Activated B cell treated with CpG ODN at 0.5 μM for 24 hours (primary cell): ENCODE measurements around the gene ASMT. TPM values are rescaled to one million over a fixed set of nuclear protein-coding genes. Genes with fewer than 3 reads are reported as not detected.

Experiments used
- ATAC-seq: fragments of 200-7000 bp; cut with Tn5 transposase; one replicate; pipeline ENCODE4 v1.10.0; 2021; ENCODE audit warnings: low read depth, mild to moderate bottlenecking, moderate library complexity
- CTCF ChIA-PET: fragments of 350-600 bp; sonication (Branson Sonifier 250); formaldehyde crosslinking; loops from one replicate; lab custom pipeline; 2021; ENCODE audit warnings: antibody characterized with exemption; lab: Charles Lee
- POLR2A ChIA-PET: fragments of 350-600 bp; sonication (Branson Sonifier 250); formaldehyde crosslinking; loops from one replicate; lab custom pipeline; 2021; ENCODE audit warnings: antibody characterized with exemption; lab: Charles Lee
- DNase-seq: peaks from one replicate; pipeline ENCODE4 v3.0.0; 2022
- H3K27ac Mint-ChIP-seq: one replicate; pipeline ENCODE4 v1.8.0; 2020; ENCODE audit warnings: mixed read lengths
- H3K27me3 Mint-ChIP-seq: one replicate; pipeline ENCODE4 v1.8.0; 2021; ENCODE audit warnings: mixed read lengths
- H3K36me3 Mint-ChIP-seq: one replicate; pipeline ENCODE4 v1.8.0; 2021; ENCODE audit warnings: low read depth, mixed read lengths
- H3K4me1 Mint-ChIP-seq: one replicate; pipeline ENCODE4 v1.8.0; 2021; ENCODE audit warnings: mixed read lengths
- H3K4me3 Mint-ChIP-seq: one replicate; pipeline ENCODE4 v1.8.0; 2020; ENCODE audit warnings: mild to moderate bottlenecking, mixed read lengths
- H3K9me3 Mint-ChIP-seq: one replicate; pipeline ENCODE4 v1.8.0; 2020; ENCODE audit warnings: mixed read lengths
- CTCF ChIP-seq: fragments of 200-600 bp; IDR thresholded peaks from one replicate; pipeline ENCODE4 v1.8.0; 2022; ENCODE audit warnings: antibody characterized with exemption, mild to moderate bottlenecking
- intact Hi-C: fragments of 100-400 bp; cut with micrococcal nuclease; formaldehyde crosslinking; loops from one replicate; pipeline ENCODE4 v1.15.1; 2024
- total RNA-seq: library from RNA; stranded (reverse); gene quantifications from 2 replicates; pipeline ENCODE4 v1.2.3, GENCODE V29; 2022

The ASMT gene
- total RNA-seq, 1 donor from 2014 or later: 0.44 TPM

GRCh38 chrX:1581132-1581531, 33.7 kb upstream of the ASMT start:
- peak; percentile 80 for ATAC-seq
- POLR2A ChIA-PET: no interaction called here
- no peaks in the 10 kb centered on the region for H3K36me3 Mint-ChIP-seq
- no peaks in the 10 kb centered on the region for H3K9me3 Mint-ChIP-seq
- DNase-seq: no peak
- H3K4me1 Mint-ChIP-seq: peaks cover 27% of the 10 kb centered on the region
- peak; percentile 51 for TF ChIP-seq CTCF
- intact Hi-C loops: loop anchor here (1.0 kb wide), 3 partner anchors 44 to 127 kb away; partner anchors contain the start of gene P2RY8
- no peak overlapping the region for H3K4me3 Mint-ChIP-seq
- CTCF ChIA-PET: no interaction called here
- no peaks in the 10 kb centered on the region for H3K27me3 Mint-ChIP-seq
- H3K27ac Mint-ChIP-seq: no peak overlapping the region

- no peak for DNase-seq
- no peaks in the 10 kb centered on the region for H3K9me3 Mint-ChIP-seq
- POLR2A ChIA-PET: no interaction called here
- no peak for TF ChIP-seq CTCF
- H3K27me3 Mint-ChIP-seq: no peaks in the 10 kb centered on the region
- H3K36me3 Mint-ChIP-seq: no peaks in the 10 kb centered on the region
- peak overlapping the region; percentile 39 for H3K4me3 Mint-ChIP-seq
- peak; percentile 49 for ATAC-seq
- H3K4me1 Mint-ChIP-seq: peaks cover 37% of the 10 kb centered on the region
- peak overlapping the region; percentile 56 for H3K27ac Mint-ChIP-seq
- intact Hi-C loops: no loop called here
- CTCF ChIA-PET: no interaction called here
Observed at GRCh38 chrX:1582686-1583437, 32.0 kb upstream of the ASMT start.

GRCh38 chrX:1584237-1585011, 30.4 kb upstream of the ASMT start:
- Mint-ChIP-seq H3K36me3 (no peaks in the 10 kb centered on the region), H3K9me3 (no peaks in the 10 kb centered on the region), H3K27me3 (no peaks in the 10 kb centered on the region), H3K4me3 (no peak overlapping the region), H3K27ac (no peak overlapping the region), H3K4me1 (peaks cover 40% of the 10 kb centered on the region)
- DNase-seq (no peak), ATAC-seq (no peak)
- ChIA-PET POLR2A (no interaction called here), CTCF (no interaction called here)
- TF ChIP-seq CTCF: no peak
- intact Hi-C loops: no loop called here

- ChIA-PET POLR2A (no interaction called here), CTCF (no interaction called here)
- Mint-ChIP-seq H3K9me3 (no peaks in the 10 kb centered on the region), H3K27me3 (no peaks in the 10 kb centered on the region), H3K36me3 (peaks cover 4% of the 10 kb centered on the region), H3K4me3 (peak overlapping the region; percentile 38), H3K27ac (peak overlapping the region; percentile 71), H3K4me1 (peaks cover 45% of the 10 kb centered on the region)
- intact Hi-C loops: loop anchor here (1.0 kb wide), 1 partner anchor 74 kb away; no protein-coding TSS in a partner anchor
- DNase-seq: no peak
- ATAC-seq: peak; percentile 15
- TF ChIP-seq CTCF: no peak
Observed at GRCh38 chrX:1587161-1587560, 27.7 kb upstream of the ASMT start.
